ENCODE data around the gene DAPP1. TPM values are rescaled to one million over a fixed set of nuclear protein-coding genes. Genes with fewer than 3 reads are reported as not detected.

The DAPP1 gene
- total RNA-seq, 2 experiments from 2014 or later, result 35.8 to 39.4 TPM

GRCh38 chr4:99859618-99860017 is 43.0 kb downstream of the DAPP1 start:
- Mint-ChIP-seq H3K9me3 (no peaks in the 10 kb centered on the region), H3K4me3 (no peak overlapping the region), H3K27ac (no peak overlapping the region), H3K4me1 (peaks cover 63% of the 10 kb centered on the region), H3K27me3 (no peaks in the 10 kb centered on the region), H3K36me3 (ENCODE audit: low read depth) (peaks cover 66% of the 10 kb centered on the region)
- ChIA-PET POLR2A (interaction anchor here (0.7 to 1.6 kb wide), 3 partner anchors 14 to 89 kb away, joined by 3 to 4 read pairs (median 3); partner anchors contain the start of gene DAPP1), CTCF (no interaction called here)
- DNase-seq, result no peak

DNA sequence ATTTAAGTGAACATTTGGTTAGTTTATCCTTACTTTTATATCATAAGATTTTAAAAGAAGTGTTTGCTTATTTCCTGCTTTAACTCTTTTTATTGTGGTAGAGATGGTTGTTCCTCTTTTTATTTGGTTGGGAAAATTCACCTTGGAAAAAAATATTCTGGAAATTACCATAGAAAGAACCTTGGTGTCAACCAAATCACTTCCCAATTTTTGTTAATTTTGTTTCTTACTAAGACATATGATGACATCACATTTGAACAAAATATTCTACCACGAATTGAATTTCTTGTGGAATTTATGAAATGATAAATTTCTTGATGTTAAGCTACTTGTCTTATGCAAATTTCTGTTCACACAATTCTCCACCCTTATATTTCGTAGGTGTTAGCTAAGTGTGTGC is 43.9 kb downstream of the DAPP1 start:
- Mint-ChIP-seq H3K4me3 (no peak overlapping the region), H3K9me3 (no peaks in the 10 kb centered on the region), H3K27me3 (no peaks in the 10 kb centered on the region), H3K27ac (no peak overlapping the region), H3K4me1 (peaks cover 54% of the 10 kb centered on the region), H3K36me3 (ENCODE audit: low read depth) (peaks cover 66% of the 10 kb centered on the region)
- POLR2A ChIA-PET, result interaction anchor here (1.1 to 2.6 kb wide), 4 partner anchors 8 to 90 kb away, joined by 4 to 10 read pairs (median 5); partner anchors contain the start of gene H2AZ1
- CTCF ChIA-PET, result interaction anchor here (1.3 kb wide), 1 partner anchor 26 kb away, joined by 3 read pairs; no protein-coding TSS in a partner anchor
- DNase-seq, result no peak

DNA sequence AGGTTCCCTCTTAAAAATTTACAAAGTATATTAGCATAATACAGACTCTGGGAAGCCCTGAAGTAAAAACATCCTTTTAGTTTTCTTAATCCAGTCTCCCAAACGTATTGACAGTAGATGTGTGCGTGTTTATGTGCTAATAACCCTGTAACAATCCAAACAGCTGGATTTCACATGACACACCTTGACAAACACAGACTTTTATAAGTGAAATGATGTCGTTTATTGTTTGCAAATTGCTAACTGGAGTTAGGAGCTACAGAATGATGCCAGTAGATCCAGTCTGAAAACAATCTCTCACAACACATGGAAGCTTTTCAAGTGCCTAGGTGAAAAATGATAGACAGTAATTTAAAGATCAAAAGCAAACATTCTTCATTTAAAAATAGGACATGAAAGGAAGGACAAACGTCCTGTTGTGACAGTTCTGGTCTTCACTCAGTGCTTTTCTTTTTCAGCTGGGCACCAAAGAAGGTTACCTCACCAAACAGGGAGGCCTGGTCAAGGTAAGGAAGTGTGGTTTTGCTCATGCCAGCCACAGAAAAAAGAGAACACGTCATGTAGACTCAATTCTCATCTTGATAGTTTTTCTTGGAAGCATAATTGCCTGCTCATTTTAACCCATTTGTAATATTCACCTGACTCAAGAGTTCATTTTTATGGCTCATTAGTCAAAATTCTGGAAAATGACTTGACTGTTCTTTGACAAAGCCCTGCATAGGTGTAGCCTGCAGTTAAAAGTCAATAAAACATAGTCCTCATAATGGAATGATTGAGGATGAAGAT is 44.7 kb downstream of the DAPP1 start:
- ChIA-PET CTCF (interaction anchor here (0.9 to 1.3 kb wide), 3 partner anchors 11 to 50 kb away, joined by 3 to 4 read pairs (median 3); no protein-coding TSS in a partner anchor), POLR2A (interaction anchor here (0.7 to 2.6 kb wide), 8 partner anchors 9 to 89 kb away, joined by 3 to 10 read pairs (median 4); partner anchors contain the start of genes DAPP1 and H2AZ1)
- peaks cover 51% of the 10 kb centered on the region for H3K4me1 Mint-ChIP-seq
- peak overlapping the region; percentile 68 for H3K27ac Mint-ChIP-seq
- no peaks in the 10 kb centered on the region for H3K27me3 Mint-ChIP-seq
- DNase-seq, result peak; percentile 39
- no peaks in the 10 kb centered on the region for H3K9me3 Mint-ChIP-seq
- peaks cover 67% of the 10 kb centered on the region for H3K36me3 Mint-ChIP-seq (ENCODE audit: low read depth)
- no peak overlapping the region for H3K4me3 Mint-ChIP-seq

- H3K4me1 Mint-ChIP-seq, result peaks cover 44% of the 10 kb centered on the region
- H3K36me3 Mint-ChIP-seq (ENCODE audit: low read depth), result peaks cover 65% of the 10 kb centered on the region
- DNase-seq, result no peak
- H3K9me3 Mint-ChIP-seq, result no peaks in the 10 kb centered on the region
- ChIA-PET POLR2A (interaction anchor here (1.1 kb wide), 1 partner anchor 83 kb away, joined by 5 read pairs; the partner anchor contains the start of gene DNAJB14), CTCF (interaction anchor here (0.7 to 1.2 kb wide), 3 partner anchors 21 to 60 kb away, joined by 3 to 4 read pairs (median 3); no protein-coding TSS in a partner anchor)
- no peaks in the 10 kb centered on the region for H3K27me3 Mint-ChIP-seq
- H3K4me3 Mint-ChIP-seq, result no peak overlapping the region
- no peak overlapping the region for H3K27ac Mint-ChIP-seq
Observed at GRCh38 chr4:99863804-99864203, 47.2 kb downstream of the DAPP1 start.

- no peaks in the 10 kb centered on the region for H3K27me3 Mint-ChIP-seq
- ChIA-PET CTCF (no interaction called here), POLR2A (no interaction called here)
- DNase-seq, result no peak
- no peaks in the 10 kb centered on the region for H3K9me3 Mint-ChIP-seq
- H3K27ac Mint-ChIP-seq, result no peak overlapping the region
- H3K36me3 Mint-ChIP-seq (ENCODE audit: low read depth), result peaks cover 61% of the 10 kb centered on the region
- H3K4me1 Mint-ChIP-seq, result peaks cover 28% of the 10 kb centered on the region
- H3K4me3 Mint-ChIP-seq, result no peak overlapping the region
Observed at GRCh38 chr4:99868126-99868596, 51.5 kb downstream of the DAPP1 start.

GRCh38 chr4:99872570-99872969 is 55.9 kb downstream of the DAPP1 start:
- no peak overlapping the region for H3K27ac Mint-ChIP-seq
- H3K9me3 Mint-ChIP-seq, result no peaks in the 10 kb centered on the region
- DNase-seq, result no peak
- POLR2A ChIA-PET, result no interaction called here
- no peaks in the 10 kb centered on the region for H3K27me3 Mint-ChIP-seq
- H3K4me1 Mint-ChIP-seq, result peaks cover 20% of the 10 kb centered on the region
- no peak overlapping the region for H3K4me3 Mint-ChIP-seq
- CTCF ChIA-PET, result interaction anchor here (0.8 kb wide), 1 partner anchor 11 kb away, joined by 3 read pairs; no protein-coding TSS in a partner anchor
- H3K36me3 Mint-ChIP-seq (ENCODE audit: low read depth), result peaks cover 47% of the 10 kb centered on the region

DNA sequence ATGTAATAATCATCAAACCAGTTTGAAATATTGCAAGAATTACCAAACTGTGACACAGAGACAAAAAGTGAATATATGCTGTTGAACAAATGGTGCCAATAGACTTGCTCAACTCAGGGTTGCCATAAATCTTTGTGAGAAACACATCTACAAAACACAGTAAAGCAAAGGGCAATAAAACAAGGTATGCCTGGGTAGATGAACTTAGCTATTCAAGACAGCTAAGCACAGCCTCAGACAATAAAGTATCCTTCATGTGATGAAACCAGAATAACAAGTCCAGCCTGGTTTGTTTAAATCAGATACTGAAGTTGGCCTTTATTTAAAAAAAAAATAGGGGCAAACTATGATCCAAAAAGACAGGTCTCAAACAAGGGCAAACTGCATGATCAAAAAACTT is 58.4 kb downstream of the DAPP1 start:
- Mint-ChIP-seq H3K27ac (no peak overlapping the region), H3K4me1 (peaks cover 9% of the 10 kb centered on the region), H3K9me3 (no peaks in the 10 kb centered on the region), H3K36me3 (ENCODE audit: low read depth) (peaks cover 44% of the 10 kb centered on the region), H3K27me3 (no peaks in the 10 kb centered on the region), H3K4me3 (no peak overlapping the region)
- POLR2A ChIA-PET, result interaction anchor here (0.6 to 0.9 kb wide), 2 partner anchors 10 to 18 kb away, joined by 3 to 5 read pairs; no protein-coding TSS in a partner anchor
- DNase-seq, result no peak
- CTCF ChIA-PET, result interaction anchor here (1.7 kb wide), 1 partner anchor 64 kb away, joined by 4 read pairs; no protein-coding TSS in a partner anchor

DNA sequence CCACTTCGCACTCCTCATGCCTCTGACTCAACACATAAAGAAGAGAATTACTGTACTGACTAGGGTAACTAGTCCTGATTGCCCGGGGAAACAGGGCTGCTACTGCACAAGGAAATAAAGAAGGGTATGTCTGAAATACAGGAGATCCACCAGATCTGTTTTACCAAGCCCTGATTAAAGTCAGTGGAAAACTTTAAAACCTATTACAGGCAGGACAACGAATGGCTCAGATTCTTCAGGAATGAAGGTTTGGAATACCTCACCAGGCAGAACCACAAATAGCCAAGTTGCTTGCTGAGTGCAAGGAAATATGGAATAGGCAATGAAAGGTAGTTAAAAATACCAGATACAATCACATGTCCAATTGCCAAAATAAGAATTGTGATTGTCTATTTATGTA is 60.3 kb downstream of the DAPP1 start:
- H3K36me3 Mint-ChIP-seq (ENCODE audit: low read depth), result peaks cover 44% of the 10 kb centered on the region
- H3K9me3 Mint-ChIP-seq, result no peaks in the 10 kb centered on the region
- ChIA-PET CTCF (no interaction called here), POLR2A (no interaction called here)
- DNase-seq, result no peak
- no peaks in the 10 kb centered on the region for H3K27me3 Mint-ChIP-seq
- H3K4me1 Mint-ChIP-seq, result peaks cover 4% of the 10 kb centered on the region
- H3K27ac Mint-ChIP-seq, result no peak overlapping the region
- H3K4me3 Mint-ChIP-seq, result no peak overlapping the region

- ChIA-PET POLR2A (no interaction called here), CTCF (no interaction called here)
- DNase-seq, result no peak
- Mint-ChIP-seq H3K27ac (no peak overlapping the region), H3K4me3 (no peak overlapping the region), H3K36me3 (ENCODE audit: low read depth) (peaks cover 36% of the 10 kb centered on the region), H3K9me3 (no peaks in the 10 kb centered on the region), H3K4me1 (no peaks in the 10 kb centered on the region), H3K27me3 (no peaks in the 10 kb centered on the region)
Observed at GRCh38 chr4:99878604-99879003, 62.0 kb downstream of the DAPP1 start.

DNA sequence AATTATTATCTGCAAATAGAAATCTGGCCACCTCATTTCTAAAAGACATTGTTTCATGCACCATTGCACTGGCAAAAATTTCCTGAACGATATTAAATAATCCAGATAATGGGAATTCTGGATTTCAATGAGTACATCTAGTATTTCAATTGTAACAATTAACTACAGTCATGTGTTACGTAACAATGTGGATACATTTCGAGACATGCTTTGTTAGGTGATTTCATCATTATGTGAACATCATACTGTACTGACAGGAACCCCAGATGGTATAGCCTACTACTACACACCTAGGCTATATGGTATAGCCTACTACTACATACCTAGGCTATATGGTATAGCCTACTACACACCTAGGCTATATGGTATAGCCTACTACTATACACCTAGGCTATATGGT is 62.8 kb downstream of the DAPP1 start:
- Mint-ChIP-seq H3K27me3 (no peaks in the 10 kb centered on the region), H3K36me3 (ENCODE audit: low read depth) (peaks cover 38% of the 10 kb centered on the region), H3K4me1 (no peaks in the 10 kb centered on the region), H3K9me3 (no peaks in the 10 kb centered on the region), H3K4me3 (no peak overlapping the region), H3K27ac (no peak overlapping the region)
- ChIA-PET POLR2A (interaction anchor here (1.0 kb wide), 1 partner anchor 63 kb away, joined by 3 read pairs; the partner anchor contains the start of gene DAPP1), CTCF (interaction anchor here (1.4 kb wide), 1 partner anchor 71 kb away, joined by 3 read pairs; no protein-coding TSS in a partner anchor)
- DNase-seq, result no peak

DNA sequence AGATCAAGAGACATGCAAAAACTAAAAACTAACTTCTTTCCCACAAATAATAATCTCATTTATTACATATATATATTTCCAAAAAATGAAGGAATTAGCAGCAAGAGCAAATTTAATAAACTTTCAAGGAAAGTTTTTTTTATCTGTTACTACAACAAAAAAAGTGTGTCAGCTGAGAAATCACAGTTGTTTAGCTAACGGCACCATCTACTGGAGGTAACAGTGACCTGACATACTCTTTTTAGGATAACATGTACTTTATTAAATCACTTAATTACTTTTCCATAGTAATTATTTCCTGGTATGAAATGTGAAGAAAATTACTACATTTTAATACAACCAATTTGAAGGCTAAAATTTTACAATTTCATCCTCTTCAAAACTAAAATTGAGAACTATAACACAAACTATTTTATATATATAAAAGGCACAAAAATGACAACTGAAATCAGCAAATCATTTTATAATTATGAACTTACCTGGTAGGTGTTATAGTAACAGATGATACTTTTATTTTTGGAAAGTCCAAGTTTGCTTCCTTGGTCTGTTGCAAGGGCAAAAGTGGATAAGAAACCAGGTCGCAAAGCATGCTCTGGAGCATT is 68.5 kb downstream of the DAPP1 start:
- CTCF ChIA-PET, result interaction anchor here (0.8 to 3.9 kb wide), 15 partner anchors 9 to 321 kb away, joined by 3 to 43 read pairs (median 4); partner anchors contain the start of genes DAPP1, DNAJB14, LAMTOR3 and TRMT10A
- no peaks in the 10 kb centered on the region for H3K9me3 Mint-ChIP-seq
- no peak overlapping the region for H3K27ac Mint-ChIP-seq
- DNase-seq, result peak; percentile 28
- H3K27me3 Mint-ChIP-seq, result no peaks in the 10 kb centered on the region
- H3K4me3 Mint-ChIP-seq, result no peak overlapping the region
- peaks cover 4% of the 10 kb centered on the region for H3K4me1 Mint-ChIP-seq
- H3K36me3 Mint-ChIP-seq (ENCODE audit: low read depth), result peaks cover 28% of the 10 kb centered on the region
- POLR2A ChIA-PET, result interaction anchor here (0.6 to 1.4 kb wide), 7 partner anchors 9 to 322 kb away, joined by 3 to 6 read pairs (median 5); partner anchors contain the start of genes DAPP1 and LAMTOR3

- no peak for DNase-seq
- Mint-ChIP-seq H3K4me1 (peaks cover 6% of the 10 kb centered on the region), H3K9me3 (no peaks in the 10 kb centered on the region), H3K27me3 (no peaks in the 10 kb centered on the region), H3K4me3 (no peak overlapping the region), H3K36me3 (ENCODE audit: low read depth) (peaks cover 23% of the 10 kb centered on the region), H3K27ac (no peak overlapping the region)
- POLR2A ChIA-PET, result interaction anchor here (1.2 to 1.4 kb wide), 4 partner anchors 9 to 323 kb away, joined by 3 to 6 read pairs (median 4); partner anchors contain the start of gene LAMTOR3
- CTCF ChIA-PET, result interaction anchor here (1.0 to 3.9 kb wide), 8 partner anchors 22 to 77 kb away, joined by 3 to 43 read pairs (median 6); partner anchors contain the start of genes DAPP1 and DNAJB14
Observed at GRCh38 chr4:99885687-99886086, 69.1 kb downstream of the DAPP1 start.

All from activated CD4-positive, alpha-beta memory T cell treated with anti-CD3 and anti-CD28 coated beads, Interleukin-2, amount 10 ng/mL, durations not matched to agents 7 days and 5 days (primary cell).